Mesendoderm (in vitro differentiated cells): Measurements from ENCODE around the gene TULP1.

Experiments used
- DNase-seq: peaks from one replicate; pipeline ENCODE4 v3.0.0; 2013
- H2AK5ac ChIP-seq: 2 replicates; pipeline ENCODE4 v1.6.1; 2013; ENCODE audit warnings: low read length, inconsistent platforms
- H2BK120ac ChIP-seq: 2 replicates; pipeline ENCODE4 v1.6.1; 2013; ENCODE audit warnings: low read depth, mild to moderate bottlenecking, low read length, moderate library complexity, mixed read lengths
- H2BK15ac ChIP-seq: replicated peaks from 2 replicates; pipeline ENCODE4 v1.6.1; 2013; ENCODE audit warnings: low read depth, mild to moderate bottlenecking, moderate library complexity
- H2BK5ac ChIP-seq: 2 replicates; pipeline ENCODE4 v1.6.1; 2013; ENCODE audit warnings: low read length, inconsistent platforms
- H3K18ac ChIP-seq: 2 replicates; pipeline ENCODE4 v1.6.1; 2013; ENCODE audit warnings: mild to moderate bottlenecking, low read length, mixed read lengths
- H3K23ac ChIP-seq: one replicate; pipeline ENCODE4 v1.6.1; 2013; ENCODE audit warnings: low read length
- H3K27ac ChIP-seq: 2 replicates; pipeline ENCODE4 v1.5.1; 2013; ENCODE audit warnings: low read depth, mild to moderate bottlenecking, inconsistent platforms, low read length, moderate library complexity
- H3K27me3 ChIP-seq: 2 replicates; pipeline ENCODE4 v1.6.1; 2013; ENCODE audit warnings: low read length, control low read depth, mild to moderate bottlenecking, inconsistent platforms; ENCODE audit not compliant: insufficient read depth, poor library complexity
- H3K36me3 ChIP-seq: 2 replicates; pipeline ENCODE4 v1.6.1; 2013; ENCODE audit warnings: low read length, inconsistent platforms; ENCODE audit not compliant: control insufficient read depth, insufficient read depth
- H3K4ac ChIP-seq: one replicate; pipeline ENCODE4 v1.6.1; 2013; ENCODE audit warnings: low read depth, mild to moderate bottlenecking, low read length, moderate library complexity
- H3K4me1 ChIP-seq: 2 replicates; pipeline ENCODE4 v1.6.1; 2013; ENCODE audit warnings: low read depth, low read length, inconsistent platforms; ENCODE audit not compliant: control insufficient read depth
- H3K4me2 ChIP-seq: 2 replicates; pipeline ENCODE4 v1.6.1; 2013; ENCODE audit warnings: low read length
- H3K4me3 ChIP-seq: 2 replicates; pipeline ENCODE4 v1.5.1; 2013; ENCODE audit warnings: mild to moderate bottlenecking, low read length
- H3K56ac ChIP-seq: one replicate; pipeline ENCODE4 v1.6.1; 2013; ENCODE audit warnings: low read length
- H3K79me1 ChIP-seq: 2 replicates; pipeline ENCODE4 v1.6.1; 2013; ENCODE audit warnings: low read length, inconsistent platforms
- H3K79me2 ChIP-seq: 2 replicates; pipeline ENCODE4 v1.6.1; 2013; ENCODE audit warnings: mild to moderate bottlenecking, low read length; ENCODE audit not compliant: control insufficient read depth, insufficient read depth
- H3K9ac ChIP-seq: 2 replicates; pipeline ENCODE4 v1.6.1; 2013; ENCODE audit warnings: low read length, inconsistent platforms
- H4K5ac ChIP-seq: one replicate; pipeline ENCODE4 v1.6.1; 2013; ENCODE audit warnings: low read length
- H4K8ac ChIP-seq: one replicate; pipeline ENCODE4 v1.6.1; 2013; ENCODE audit warnings: low read depth, mild to moderate bottlenecking, control low read depth, low read length, moderate library complexity
- WGBS: extraction: QIAGEN DNeasy Blood & Tissue Kit; methylation state at CpG from one replicate; pipeline ENCODE4 v1.1.7; 2013; ENCODE audit warnings: low lambda C conversion rate, missing lambda C conversion rate; ENCODE audit not compliant: insufficient coverage; ENCODE audit errors: extremely low coverage; 5-methylcytosine and 5-hydroxymethylcytosine counted together

TULP1 gene

DNA sequence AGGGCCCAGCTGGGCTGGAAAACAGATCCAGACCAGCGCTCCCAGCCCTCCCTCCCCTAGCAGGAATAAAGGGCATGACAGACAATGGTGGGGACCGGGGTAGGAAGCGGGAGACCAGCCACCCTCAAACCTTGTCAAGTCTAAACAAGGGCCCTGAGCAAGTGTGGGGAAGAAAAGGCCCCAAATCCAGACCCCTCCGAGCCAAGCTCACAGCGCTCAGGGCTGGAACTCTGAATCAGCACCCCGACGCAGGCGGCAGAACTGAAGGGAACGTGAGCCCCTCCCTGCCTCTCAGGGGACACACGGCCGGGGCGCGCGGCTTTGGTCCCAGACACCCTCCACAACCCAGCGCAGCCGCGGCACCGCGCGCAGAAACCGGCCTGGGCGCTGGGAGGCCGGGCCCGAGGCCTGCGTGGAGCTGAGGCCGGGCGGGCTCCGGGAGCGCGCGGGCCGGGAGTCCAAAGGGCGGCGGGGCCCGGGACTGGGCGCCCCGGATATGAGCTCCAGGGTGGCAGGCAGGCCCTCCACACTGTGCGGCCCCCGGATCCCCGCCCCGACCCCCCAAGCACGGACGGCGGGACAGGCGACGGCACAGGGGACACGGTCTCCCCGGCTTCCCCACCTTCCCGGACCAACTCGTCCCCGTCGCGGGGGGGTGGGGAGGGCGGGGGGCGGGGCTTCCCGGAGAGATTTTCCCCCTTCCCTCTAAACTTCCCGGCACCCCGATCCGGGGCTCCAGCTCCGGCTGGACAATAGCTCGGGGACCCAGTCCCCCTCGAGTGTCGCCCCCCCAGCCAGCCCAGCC lies 16.5 kb downstream of the TULP1 start:
- Histone ChIP-seq H3K79me2 (peaks cover 44% of the 10 kb centered on the region), H3K27me3 (no peaks in the 10 kb centered on the region), H3K4me1 (peaks cover 34% of the 10 kb centered on the region), H3K79me1 (peaks cover 18% of the 10 kb centered on the region), H3K23ac (no peak overlapping the region), H3K4me3 (peak overlapping the region; percentile 66), H3K36me3 (no peaks in the 10 kb centered on the region), H3K4ac (peak overlapping the region; percentile 75), H2BK5ac (no peak overlapping the region), H3K18ac (peak overlapping the region; percentile 88), H3K9ac (peak overlapping the region; percentile 87), H2AK5ac (no peak overlapping the region), H4K5ac (no peak overlapping the region), H3K56ac (peak overlapping the region; percentile 88), H3K4me2 (peak overlapping the region; percentile 75), H4K8ac (no peak overlapping the region), H2BK120ac (peak overlapping the region; percentile 46), H2BK15ac (peak overlapping the region; percentile 37), H3K27ac (peak overlapping the region; percentile 62)
- WGBS, result no CpG with 5 or more reads among the region's 63 CpGs
- peak; percentile 58 for DNase-seq

DNA sequence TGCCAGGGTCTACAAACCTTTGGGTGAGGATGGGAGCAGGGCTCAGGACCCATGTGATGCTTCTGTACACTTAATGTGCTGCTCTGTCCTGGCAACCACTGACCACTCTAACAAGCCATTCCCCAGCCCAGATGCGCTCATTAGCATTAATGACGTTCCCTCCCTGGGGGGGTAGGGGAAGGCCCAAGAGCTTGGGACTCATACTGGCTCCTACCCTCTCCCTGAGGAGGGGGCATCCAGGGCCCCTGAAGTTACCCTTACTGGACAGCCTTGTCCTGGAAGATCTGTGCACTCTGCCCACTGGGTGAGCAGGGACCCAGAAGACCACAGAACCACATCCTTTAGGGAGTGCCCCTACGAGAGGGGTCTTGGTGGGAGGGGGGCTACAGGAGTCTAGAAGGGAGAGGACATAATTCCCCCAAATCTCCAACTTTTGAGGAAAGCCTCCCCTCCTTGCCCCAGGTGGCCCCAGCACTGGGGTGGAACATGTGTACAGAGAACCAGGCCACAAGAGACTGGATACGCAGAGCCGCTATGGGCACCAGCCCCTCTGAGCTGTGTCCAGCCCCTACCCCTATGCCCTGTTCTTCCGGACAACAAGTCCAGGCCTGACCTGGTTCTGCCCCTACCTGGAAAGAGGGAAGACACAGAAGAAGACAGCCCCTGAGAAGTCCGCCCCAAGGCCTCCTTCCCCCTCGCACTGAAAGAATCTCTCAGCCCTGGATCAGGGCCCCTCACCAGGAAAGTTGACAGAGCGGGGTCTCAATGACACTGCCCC lies 17.2 kb downstream of the TULP1 start:
- H3K36me3 ChIP-seq, result no peaks in the 10 kb centered on the region
- H2BK120ac ChIP-seq, result no peak overlapping the region
- no peaks in the 10 kb centered on the region for H3K27me3 ChIP-seq
- no peak overlapping the region for H2AK5ac ChIP-seq
- no peak overlapping the region for H4K5ac ChIP-seq
- H3K79me2 ChIP-seq, result peaks cover 46% of the 10 kb centered on the region
- H3K4ac ChIP-seq, result peak overlapping the region; percentile 75
- H3K18ac ChIP-seq, result peak overlapping the region; percentile 88
- peaks cover 19% of the 10 kb centered on the region for H3K79me1 ChIP-seq
- H3K56ac ChIP-seq, result peak overlapping the region; percentile 88
- peaks cover 39% of the 10 kb centered on the region for H3K4me1 ChIP-seq
- WGBS, result no CpG with 5 or more reads among the region's 9 CpGs
- H4K8ac ChIP-seq, result no peak overlapping the region
- H3K4me2 ChIP-seq, result peak overlapping the region; percentile 75
- peak overlapping the region; percentile 87 for H3K9ac ChIP-seq
- no peak overlapping the region for H3K27ac ChIP-seq
- no peak overlapping the region for H2BK5ac ChIP-seq
- H2BK15ac ChIP-seq, result no peak overlapping the region
- DNase-seq, result no peak
- H3K23ac ChIP-seq, result no peak overlapping the region
- H3K4me3 ChIP-seq, result peak overlapping the region; percentile 66

DNA sequence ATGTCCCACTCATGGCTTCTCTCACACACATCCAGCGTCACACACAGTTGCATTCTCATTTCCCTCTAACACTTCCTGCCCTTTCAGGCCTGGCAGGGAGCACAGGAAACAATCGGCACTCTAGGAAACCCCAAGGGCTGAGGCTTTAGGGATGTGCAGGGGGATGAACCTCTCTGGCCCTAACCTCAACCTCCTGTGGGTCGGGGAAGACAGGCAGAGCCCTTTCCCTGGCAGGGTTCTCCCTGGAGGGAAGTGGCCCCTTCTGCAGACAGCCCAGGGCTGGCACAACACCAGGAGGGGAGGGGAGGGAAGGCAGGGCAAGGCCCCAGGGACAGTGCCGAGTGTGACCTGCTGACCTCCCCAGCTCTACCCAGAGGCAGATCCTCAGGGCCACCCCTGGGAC lies 18.5 kb downstream of the TULP1 start:
- Histone ChIP-seq H3K27me3 (no peaks in the 10 kb centered on the region), H3K9ac (peak overlapping the region; percentile 48), H3K79me1 (peaks cover 21% of the 10 kb centered on the region), H3K4ac (no peak overlapping the region), H3K36me3 (no peaks in the 10 kb centered on the region), H2AK5ac (no peak overlapping the region), H3K27ac (no peak overlapping the region), H2BK120ac (no peak overlapping the region), H2BK5ac (no peak overlapping the region), H3K56ac (peak overlapping the region; percentile 52), H3K4me2 (peak overlapping the region; percentile 26), H3K23ac (no peak overlapping the region), H3K4me3 (no peak overlapping the region), H3K18ac (no peak overlapping the region), H3K79me2 (peaks cover 54% of the 10 kb centered on the region), H4K8ac (no peak overlapping the region), H2BK15ac (no peak overlapping the region), H4K5ac (no peak overlapping the region), H3K4me1 (peaks cover 43% of the 10 kb centered on the region)
- WGBS, result no CpG with 5 or more reads among the region's 4 CpGs
- no peak for DNase-seq

DNA sequence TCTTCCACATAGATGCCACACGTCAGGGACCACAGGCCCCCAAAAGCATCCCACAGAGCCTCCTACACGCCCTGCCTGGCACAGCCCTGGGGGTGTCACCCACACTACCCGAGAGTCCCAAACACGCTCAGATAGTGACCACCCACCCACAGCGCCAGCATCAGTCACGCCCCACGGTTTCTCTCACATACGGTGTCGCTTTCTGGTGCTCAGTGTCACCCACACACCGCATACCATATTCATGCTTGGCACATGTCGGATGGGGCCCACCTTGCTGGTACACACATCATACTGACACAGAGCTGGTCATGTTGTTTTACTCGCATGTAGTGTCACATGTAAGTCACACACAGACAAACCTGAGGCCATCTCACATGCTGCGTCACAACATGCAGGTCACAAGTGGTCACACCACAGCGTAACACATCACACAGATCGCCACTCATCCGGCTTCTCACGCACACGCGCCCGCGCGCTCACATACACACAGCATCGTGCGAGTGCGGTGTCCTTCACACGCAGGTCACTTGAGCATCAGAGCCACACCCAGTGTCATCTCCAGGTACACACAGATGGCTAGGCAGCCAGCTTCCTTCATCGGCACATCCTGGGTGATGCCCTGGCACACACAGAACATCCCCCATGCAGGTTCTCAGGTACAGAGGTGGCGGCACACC lies 19.3 kb downstream of the TULP1 start:
- no peaks in the 10 kb centered on the region for H3K36me3 ChIP-seq
- no peak overlapping the region for H4K8ac ChIP-seq
- H4K5ac ChIP-seq, result no peak overlapping the region
- no peak overlapping the region for H3K18ac ChIP-seq
- peak overlapping the region; percentile 48 for H3K9ac ChIP-seq
- no peak overlapping the region for H2BK5ac ChIP-seq
- H3K4ac ChIP-seq, result no peak overlapping the region
- H3K27ac ChIP-seq, result no peak overlapping the region
- peak overlapping the region; percentile 52 for H3K56ac ChIP-seq
- H3K4me3 ChIP-seq, result no peak overlapping the region
- no peaks in the 10 kb centered on the region for H3K27me3 ChIP-seq
- no CpG with 5 or more reads among the region's 28 CpGs for WGBS
- peaks cover 56% of the 10 kb centered on the region for H3K79me2 ChIP-seq
- H2AK5ac ChIP-seq, result peak overlapping the region; percentile 18
- no peak overlapping the region for H3K4me2 ChIP-seq
- no peak for DNase-seq
- H2BK15ac ChIP-seq, result no peak overlapping the region
- peaks cover 21% of the 10 kb centered on the region for H3K79me1 ChIP-seq
- no peak overlapping the region for H3K23ac ChIP-seq
- H3K4me1 ChIP-seq, result peaks cover 39% of the 10 kb centered on the region
- no peak overlapping the region for H2BK120ac ChIP-seq

DNA sequence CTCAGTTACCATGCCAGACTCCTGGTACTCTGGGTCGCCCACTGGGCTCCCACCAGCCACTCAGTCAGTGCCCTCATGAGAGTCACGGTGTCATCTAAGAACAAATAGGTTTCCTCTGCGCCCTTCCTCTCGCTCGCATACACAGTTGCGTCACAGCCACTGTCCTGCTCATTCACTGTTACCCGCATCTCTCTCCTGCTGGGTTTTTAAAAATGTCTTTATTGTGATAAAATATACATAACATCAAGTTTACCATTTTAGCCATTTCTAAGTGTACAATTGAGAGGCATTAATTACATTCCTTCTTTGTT lies 19.8 kb downstream of the TULP1 start:
- Histone ChIP-seq H2BK15ac (no peak overlapping the region), H3K18ac (peak overlapping the region; percentile 65), H3K79me2 (peaks cover 60% of the 10 kb centered on the region), H2AK5ac (no peak overlapping the region), H4K8ac (no peak overlapping the region), H3K79me1 (peaks cover 21% of the 10 kb centered on the region), H3K23ac (no peak overlapping the region), H3K27ac (peak overlapping the region; percentile 74), H3K27me3 (no peaks in the 10 kb centered on the region), H3K56ac (peak overlapping the region; percentile 97), H3K4me3 (no peak overlapping the region), H3K4ac (no peak overlapping the region), H2BK5ac (no peak overlapping the region), H3K4me1 (peaks cover 41% of the 10 kb centered on the region), H3K9ac (peak overlapping the region; percentile 80), H2BK120ac (no peak overlapping the region), H4K5ac (no peak overlapping the region), H3K36me3 (no peaks in the 10 kb centered on the region), H3K4me2 (no peak overlapping the region)
- WGBS, result no CpG with 5 or more reads among the region's 7 CpGs
- DNase-seq, result no peak
